ENCODE measurements around the gene CCR5AS.

The CCR5AS gene

GRCh38 chr3:46365737-46366524 lies 40.9 kb downstream of the CCR5AS start:
- Mint-ChIP-seq H3K36me3 (no peaks in the 10 kb centered on the region), H3K4me1 (peaks cover 22% of the 10 kb centered on the region), H3K4me3 (no peak overlapping the region), H3K27ac (no peak overlapping the region), H3K9me3 (no peaks in the 10 kb centered on the region), H3K27me3 (peaks cover 4% of the 10 kb centered on the region)
- DNase-seq: no peak

- peaks cover 4% of the 10 kb centered on the region for H3K27me3 Mint-ChIP-seq
- H3K36me3 Mint-ChIP-seq: no peaks in the 10 kb centered on the region
- peaks cover 15% of the 10 kb centered on the region for H3K4me1 Mint-ChIP-seq
- no peak overlapping the region for H3K4me3 Mint-ChIP-seq
- DNase-seq: no peak
- no peaks in the 10 kb centered on the region for H3K9me3 Mint-ChIP-seq
- H3K27ac Mint-ChIP-seq: no peak overlapping the region
Measured at GRCh38 chr3:46365041-46365440, 41.8 kb downstream of the CCR5AS start.

GRCh38 chr3:46361408-46362283 lies 45.2 kb downstream of the CCR5AS start:
- H3K27me3 Mint-ChIP-seq: peaks cover 11% of the 10 kb centered on the region
- peaks cover 5% of the 10 kb centered on the region for H3K4me1 Mint-ChIP-seq
- no peak overlapping the region for H3K4me3 Mint-ChIP-seq
- no peaks in the 10 kb centered on the region for H3K36me3 Mint-ChIP-seq
- DNase-seq: no peak
- H3K27ac Mint-ChIP-seq: no peak overlapping the region
- no peaks in the 10 kb centered on the region for H3K9me3 Mint-ChIP-seq

- Mint-ChIP-seq H3K27me3 (peaks cover 17% of the 10 kb centered on the region), H3K36me3 (no peaks in the 10 kb centered on the region), H3K4me1 (peaks cover 5% of the 10 kb centered on the region), H3K9me3 (no peaks in the 10 kb centered on the region), H3K27ac (no peak overlapping the region), H3K4me3 (no peak overlapping the region)
- DNase-seq: no peak
Measured at GRCh38 chr3:46360907-46361306, 46.0 kb downstream of the CCR5AS start.

- no peak overlapping the region for H3K4me3 Mint-ChIP-seq
- no peak overlapping the region for H3K27ac Mint-ChIP-seq
- DNase-seq: no peak
- no peaks in the 10 kb centered on the region for H3K36me3 Mint-ChIP-seq
- peaks cover 5% of the 10 kb centered on the region for H3K4me1 Mint-ChIP-seq
- peaks cover 24% of the 10 kb centered on the region for H3K27me3 Mint-ChIP-seq
- H3K9me3 Mint-ChIP-seq: no peaks in the 10 kb centered on the region
Measured at GRCh38 chr3:46359733-46360493, 47.0 kb downstream of the CCR5AS start.

GRCh38 chr3:46358466-46358865 lies 48.4 kb downstream of the CCR5AS start:
- Mint-ChIP-seq H3K4me1 (peaks cover 19% of the 10 kb centered on the region), H3K27ac (no peak overlapping the region), H3K36me3 (no peaks in the 10 kb centered on the region), H3K4me3 (no peak overlapping the region), H3K27me3 (peaks cover 24% of the 10 kb centered on the region), H3K9me3 (no peaks in the 10 kb centered on the region)
- DNase-seq: no peak

GRCh38 chr3:46356909-46357308 lies 50.0 kb downstream of the CCR5AS start:
- H3K4me1 Mint-ChIP-seq: peaks cover 32% of the 10 kb centered on the region
- no peak for DNase-seq
- peaks cover 24% of the 10 kb centered on the region for H3K27me3 Mint-ChIP-seq
- no peak overlapping the region for H3K4me3 Mint-ChIP-seq
- no peak overlapping the region for H3K27ac Mint-ChIP-seq
- H3K36me3 Mint-ChIP-seq: no peaks in the 10 kb centered on the region
- no peaks in the 10 kb centered on the region for H3K9me3 Mint-ChIP-seq

- Mint-ChIP-seq H3K27me3 (peaks cover 29% of the 10 kb centered on the region), H3K36me3 (no peaks in the 10 kb centered on the region), H3K4me3 (no peak overlapping the region), H3K27ac (no peak overlapping the region), H3K4me1 (peaks cover 32% of the 10 kb centered on the region), H3K9me3 (no peaks in the 10 kb centered on the region)
- no peak for DNase-seq
Measured at GRCh38 chr3:46356276-46356675, 50.6 kb downstream of the CCR5AS start.

GRCh38 chr3:46354984-46355383 lies 51.9 kb downstream of the CCR5AS start:
- H3K27me3 Mint-ChIP-seq: peaks cover 29% of the 10 kb centered on the region
- no peaks in the 10 kb centered on the region for H3K36me3 Mint-ChIP-seq
- no peak overlapping the region for H3K27ac Mint-ChIP-seq
- H3K4me3 Mint-ChIP-seq: no peak overlapping the region
- H3K4me1 Mint-ChIP-seq: peaks cover 38% of the 10 kb centered on the region
- no peak for DNase-seq
- no peaks in the 10 kb centered on the region for H3K9me3 Mint-ChIP-seq

GRCh38 chr3:46354478-46354877 lies 52.4 kb downstream of the CCR5AS start:
- Mint-ChIP-seq H3K4me1 (peaks cover 39% of the 10 kb centered on the region), H3K27ac (peak overlapping the region; percentile 68), H3K9me3 (no peaks in the 10 kb centered on the region), H3K27me3 (peaks cover 29% of the 10 kb centered on the region), H3K4me3 (no peak overlapping the region), H3K36me3 (no peaks in the 10 kb centered on the region)
- no peak for DNase-seq

GRCh38 chr3:46353647-46354410 lies 53.0 kb downstream of the CCR5AS start, which contains the start of gene CCR2:
Gene CCR2 (plus strand): TSS chr3:46354111. CDS start chr3:46357528, 3,417 bp downstream.
- peaks cover 46% of the 10 kb centered on the region for H3K4me1 Mint-ChIP-seq
- peak within 1 kb of the TSS; percentile 8 for H3K4me3 Mint-ChIP-seq
- H3K9me3 Mint-ChIP-seq: no peaks in the 10 kb centered on the region
- H3K36me3 Mint-ChIP-seq: no peaks in the 10 kb centered on the region
- H3K27ac Mint-ChIP-seq: peak within 1 kb of the TSS; percentile 68
- H3K27me3 Mint-ChIP-seq: peaks cover 27% of the 10 kb centered on the region
- DNase-seq: peak; percentile 30

GRCh38 chr3:46353090-46353489 lies 53.8 kb downstream of the CCR5AS start:
- no peak for DNase-seq
- Mint-ChIP-seq H3K9me3 (no peaks in the 10 kb centered on the region), H3K36me3 (no peaks in the 10 kb centered on the region), H3K27me3 (peaks cover 25% of the 10 kb centered on the region), H3K4me1 (peaks cover 48% of the 10 kb centered on the region), H3K27ac (no peak overlapping the region), H3K4me3 (no peak overlapping the region)

GRCh38 chr3:46351646-46352045 lies 55.2 kb downstream of the CCR5AS start:
- peaks cover 17% of the 10 kb centered on the region for H3K27me3 Mint-ChIP-seq
- DNase-seq: no peak
- no peak overlapping the region for H3K27ac Mint-ChIP-seq
- H3K9me3 Mint-ChIP-seq: no peaks in the 10 kb centered on the region
- H3K4me1 Mint-ChIP-seq: peaks cover 50% of the 10 kb centered on the region
- H3K4me3 Mint-ChIP-seq: no peak overlapping the region
- peaks cover 4% of the 10 kb centered on the region for H3K36me3 Mint-ChIP-seq

- Mint-ChIP-seq H3K4me3 (peak overlapping the region; percentile 11), H3K4me1 (peaks cover 50% of the 10 kb centered on the region), H3K27me3 (peaks cover 8% of the 10 kb centered on the region)
Measured at GRCh38 chr3:46350262-46350565, 56.7 kb downstream of the CCR5AS start.

More at GRCh38 chr3:46350262-46350565, 56.7 kb downstream of the CCR5AS start:
- Mint-ChIP-seq H3K27ac (no peak overlapping the region), H3K36me3 (peaks cover 4% of the 10 kb centered on the region), H3K9me3 (no peaks in the 10 kb centered on the region)
- DNase-seq: no peak
